NCI-H1105 (cell line): ENCODE measurements around the gene RIPPLY2.
"Not testable (repeated sequence)": the region's sequence is repeated elsewhere in the genome, so short reads cannot be mapped to it uniquely, and the experiment has no call there.

Experiments
- DNase-seq: peaks from one replicate; lab custom pipeline; 2025; lab: John Stamatoyannopoulos, UW

RIPPLY2 gene

GRCh38 chr6:83853178-83854000 lies at the start of gene RIPPLY2:
Gene RIPPLY2, plus strand, starts transcription at chr6:83853360. Its CDS starts 57 bp downstream, at chr6:83853417.
- DNase-seq: peak; percentile 81

- not testable (repeated sequence) for DNase-seq
Observed at GRCh38 chr6:83803492-83803891, 49.7 kb upstream of the RIPPLY2 start.

GRCh38 chr6:83804886-83805285 lies 48.3 kb upstream of the RIPPLY2 start:
- DNase-seq: no peak

GRCh38 chr6:83808005-83808404 lies 45.2 kb upstream of the RIPPLY2 start:
- DNase-seq: no peak

DNA sequence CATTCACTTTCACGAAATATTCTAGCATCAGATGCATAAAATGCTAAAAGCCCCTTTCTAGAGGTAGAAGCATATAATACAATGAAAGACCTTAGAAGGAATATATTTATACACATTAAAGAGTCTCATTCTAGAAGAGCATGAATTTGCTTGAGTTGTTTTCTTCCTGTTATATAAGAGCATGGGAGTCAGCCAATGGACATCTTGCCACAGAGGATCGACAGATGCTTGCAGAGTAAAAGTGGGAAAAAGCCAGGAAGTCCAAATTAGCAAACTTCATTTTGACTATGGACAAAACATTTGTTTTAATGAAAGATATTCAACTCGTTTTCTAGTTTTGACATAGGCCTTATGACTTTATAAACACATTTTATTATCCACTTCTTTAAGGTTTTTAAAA lies 44.2 kb upstream of the RIPPLY2 start:
- no peak for DNase-seq

DNA sequence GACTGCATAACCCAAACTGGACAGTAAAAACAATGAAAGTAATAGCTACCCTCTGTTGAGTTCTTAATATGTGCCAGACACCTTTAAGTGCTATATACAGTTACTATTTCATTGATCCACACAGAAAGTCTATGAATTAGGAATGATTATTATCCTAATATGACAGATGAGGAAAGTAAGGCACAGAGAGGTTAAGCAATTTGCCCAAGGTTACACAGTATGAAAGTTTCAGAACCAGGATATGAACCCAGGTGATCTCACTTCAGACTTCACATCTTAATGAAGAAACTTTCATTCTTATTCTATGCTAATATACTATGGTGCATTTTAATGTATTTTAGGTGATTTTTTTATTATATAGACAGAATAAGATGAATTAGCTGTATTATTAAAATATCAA lies 40.6 kb upstream of the RIPPLY2 start:
- no peak for DNase-seq

GRCh38 chr6:83815631-83816272 lies 37.4 kb upstream of the RIPPLY2 start:
- no peak for DNase-seq

DNA sequence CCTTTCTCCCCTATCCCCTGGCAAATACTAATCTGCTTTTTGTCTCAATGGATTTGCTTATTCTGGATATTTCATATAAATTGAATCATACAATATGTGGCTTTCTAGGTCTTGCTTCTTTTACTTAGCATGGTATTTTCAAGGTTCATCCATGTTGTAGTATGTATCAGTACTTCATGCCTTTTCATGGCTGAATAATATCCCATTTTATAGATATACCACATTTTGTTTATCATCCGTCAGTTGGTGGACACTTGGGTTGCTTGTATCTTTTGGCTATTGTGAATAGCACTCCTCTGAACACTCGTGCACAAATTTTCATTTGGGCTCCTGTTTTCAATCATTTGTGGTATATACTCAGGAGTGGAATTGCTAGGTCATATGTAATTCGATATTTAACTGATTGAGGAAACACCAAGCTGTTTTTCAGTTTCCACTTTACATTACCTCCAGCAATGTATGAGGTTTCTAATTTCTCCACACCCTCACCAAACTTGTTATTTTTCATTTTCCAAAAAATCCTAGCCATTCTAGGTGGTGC lies 30.5 kb upstream of the RIPPLY2 start:
- DNase-seq: no peak

DNA sequence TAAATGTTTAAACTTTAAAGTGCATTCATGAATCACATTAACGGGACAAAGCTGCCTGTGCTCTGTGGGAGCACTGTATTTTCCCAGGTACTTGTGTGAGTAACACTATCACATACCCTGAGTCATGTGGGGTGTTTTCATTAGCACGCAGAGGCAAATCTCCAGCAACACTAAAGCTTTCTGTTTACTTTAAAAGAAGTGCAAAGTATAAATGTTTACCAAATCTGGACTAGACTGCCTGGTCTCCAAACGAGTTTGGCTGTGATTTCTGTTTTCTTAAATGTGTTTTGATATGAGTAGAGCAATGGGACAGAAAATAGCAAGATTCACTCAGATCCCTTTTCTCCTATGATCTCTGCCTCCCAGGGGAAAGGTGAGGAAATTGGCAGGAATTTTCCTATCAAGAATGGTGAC lies 28.8 kb upstream of the RIPPLY2 start:
- no peak for DNase-seq

- DNase-seq: no peak
Observed at GRCh38 chr6:83824831-83825230, 28.3 kb upstream of the RIPPLY2 start.

DNA sequence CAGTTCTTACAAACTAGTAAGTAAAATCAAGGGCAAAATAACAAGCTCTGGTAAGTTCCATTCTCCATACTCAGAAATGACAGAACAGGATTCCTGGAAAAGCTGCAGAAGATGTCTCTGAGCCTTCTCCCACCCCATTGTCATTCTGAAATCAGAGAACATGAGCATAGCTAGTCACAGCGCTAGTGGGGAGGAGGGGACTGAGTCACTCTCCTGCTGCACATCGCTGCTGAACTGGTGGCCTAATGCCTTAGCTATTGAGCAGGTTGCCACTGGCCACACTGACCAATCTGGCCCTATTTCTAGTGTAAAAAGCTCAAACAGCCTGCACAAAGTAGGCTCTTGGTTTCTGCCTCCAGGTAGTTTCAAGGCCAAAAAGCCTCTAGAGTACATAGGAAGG lies 26.1 kb upstream of the RIPPLY2 start:
- DNase-seq: no peak

DNA sequence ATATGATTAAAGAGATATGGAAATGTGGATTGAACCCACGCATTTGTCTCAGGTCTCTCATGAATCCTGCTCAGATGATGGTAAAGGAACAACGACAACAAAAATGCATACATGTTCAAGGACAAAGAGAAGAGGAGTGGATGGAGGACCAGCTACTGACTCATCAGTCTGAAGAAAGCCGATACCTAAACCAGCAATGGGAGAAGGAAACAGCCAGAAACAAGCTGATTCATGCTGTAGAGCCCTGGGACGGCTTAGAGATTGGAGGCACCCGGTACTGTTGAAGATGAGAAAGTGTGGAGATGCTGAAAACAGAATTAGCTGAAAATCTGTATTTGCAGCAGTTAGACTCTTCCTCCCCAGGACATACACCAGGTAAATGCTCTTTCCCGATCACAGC lies 14.4 kb upstream of the RIPPLY2 start:
- no peak for DNase-seq

GRCh38 chr6:83844170-83844569 lies 9.0 kb upstream of the RIPPLY2 start:
- DNase-seq: no peak

GRCh38 chr6:83846291-83846690 lies 6.9 kb upstream of the RIPPLY2 start:
- no peak for DNase-seq

- DNase-seq: no peak
Observed at GRCh38 chr6:83847179-83847578, 6.0 kb upstream of the RIPPLY2 start.

GRCh38 chr6:83849127-83849526 lies 4.0 kb upstream of the RIPPLY2 start:
- no peak for DNase-seq

DNA sequence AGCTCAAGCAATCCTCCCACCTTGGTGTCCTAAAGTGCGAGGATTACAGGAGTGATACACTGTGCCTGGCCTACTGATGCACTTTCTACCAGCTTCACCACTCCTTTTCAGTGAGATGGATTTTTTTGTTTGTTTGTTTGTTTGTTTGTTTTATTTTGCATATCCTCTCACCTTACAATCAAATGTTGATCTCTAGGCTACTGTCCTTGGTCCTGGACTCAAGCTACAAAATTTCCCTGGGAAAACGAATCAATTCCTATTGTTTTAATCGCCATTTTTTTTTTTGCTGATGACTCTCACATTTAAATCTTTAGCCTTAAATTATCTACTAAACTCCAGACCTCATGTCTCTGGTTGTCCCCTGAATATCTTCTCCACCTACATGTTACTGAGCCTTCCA lies 3.5 kb upstream of the RIPPLY2 start:
- no peak for DNase-seq

GRCh38 chr6:83852528-83853177 lies 507 bp upstream of the RIPPLY2 start:
- DNase-seq: no peak

DNA sequence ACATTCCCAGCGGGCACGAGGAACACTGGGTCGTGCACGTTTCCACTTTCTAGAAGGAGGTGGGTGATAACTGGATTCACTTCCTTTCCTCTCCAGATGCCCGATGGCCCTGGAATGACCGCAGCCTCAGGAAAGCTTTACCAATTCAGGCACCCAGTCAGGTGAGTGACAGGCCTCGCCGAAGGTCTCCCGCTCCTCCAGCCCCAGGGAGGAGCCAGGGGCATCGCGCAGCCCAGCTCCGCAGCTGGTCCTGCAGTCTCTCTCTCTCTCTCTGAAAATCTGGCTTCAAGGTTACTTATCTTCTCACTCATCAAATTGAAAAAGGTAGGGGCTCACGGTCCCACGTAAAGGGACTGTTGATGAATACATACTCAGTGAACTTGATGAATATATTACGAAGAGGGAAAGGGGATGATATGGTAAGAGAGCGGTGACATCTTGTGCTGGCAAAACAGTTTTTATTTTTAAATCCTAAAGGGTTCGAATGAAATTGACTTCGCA lies 891 bp downstream of the RIPPLY2 start:
- peak; percentile 66 for DNase-seq

DNA sequence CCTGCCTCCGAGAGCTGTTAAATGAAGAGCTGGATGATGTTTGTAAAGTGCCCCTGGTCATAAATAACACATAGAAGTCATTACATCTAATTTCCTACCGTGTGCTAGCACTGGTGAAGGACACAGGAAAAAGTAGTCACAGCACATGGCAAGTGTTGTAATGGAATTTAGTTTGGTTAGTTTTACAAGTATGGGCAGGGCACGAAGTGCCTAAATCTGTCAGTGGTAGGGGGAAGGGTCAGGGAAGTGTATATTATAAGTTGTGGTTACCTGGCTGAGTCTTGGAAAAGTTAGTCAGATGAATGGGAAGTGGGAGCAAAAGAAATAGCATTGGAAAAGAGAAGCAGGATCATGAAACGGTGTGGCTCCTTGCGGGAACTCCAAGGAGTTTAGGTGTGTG lies 1.6 kb downstream of the RIPPLY2 start:
- DNase-seq: no peak

DNA sequence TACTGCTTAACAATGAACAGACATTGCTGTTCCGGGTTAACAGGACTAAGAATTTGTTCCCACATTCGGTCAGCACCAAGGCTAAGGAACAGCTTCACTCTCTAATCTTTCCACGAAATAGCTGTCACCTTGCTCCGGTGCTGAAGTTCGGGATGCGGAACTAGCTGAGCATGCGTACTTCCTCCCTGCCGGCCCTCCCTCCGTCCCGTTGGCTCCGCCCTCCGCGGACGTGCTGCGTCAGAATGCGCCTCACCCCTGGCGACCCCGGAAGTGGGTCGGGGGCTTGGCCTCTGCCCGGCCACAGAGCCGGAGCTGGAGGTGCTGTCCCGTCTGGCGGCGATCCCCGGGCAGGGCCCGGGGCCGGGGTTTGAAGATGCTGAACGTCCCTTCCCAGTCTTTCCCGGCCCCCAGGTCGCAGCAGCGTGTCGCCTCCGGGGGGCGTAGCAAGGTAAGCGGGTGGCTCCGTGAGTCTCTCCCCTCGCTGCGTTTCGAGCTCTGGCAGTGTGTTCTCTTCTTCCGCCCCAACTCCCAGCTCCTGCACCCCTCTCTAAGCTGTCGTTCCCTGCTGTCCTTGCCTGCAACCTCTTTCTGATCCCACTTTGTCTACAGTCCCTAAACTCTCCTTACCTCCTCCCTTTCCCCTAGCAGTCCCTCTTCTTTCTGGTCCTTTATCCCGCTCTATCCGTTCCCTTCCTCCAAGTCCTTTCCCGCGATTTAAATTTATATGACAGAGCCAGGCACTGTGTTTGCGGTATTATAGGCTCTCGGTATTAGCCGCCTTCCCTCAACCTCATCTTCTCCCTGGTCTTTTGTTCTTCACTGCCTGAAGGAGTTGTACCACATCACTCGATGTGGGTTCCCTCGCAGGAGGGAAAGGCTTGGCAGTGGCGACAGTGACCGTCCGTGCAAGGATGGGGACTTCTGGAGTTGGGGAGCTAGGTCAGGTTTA lies 6.5 kb downstream of the RIPPLY2 start, which contains the start of gene CYB5R4:
CYB5R4 (plus strand) TSS at position 280 of the 949 bp plus-strand sequence; CDS start at position 374, 94 bp downstream.
- peak; percentile 91 for DNase-seq
